SJSA1 (cell line): ENCODE measurements around the gene SS18L1. TPM values are rescaled to one million over a fixed set of nuclear protein-coding genes. Genes with fewer than 3 reads are reported as not detected.

Source experiments
- DNase-seq, 2 experiments: peaks; one replicate each; pipeline ENCODE4 v3.0.0-alpha.2; 2015 to 2020; ENCODE audit warnings: low spot score in 2 of 2, low read depth in 1 of 2
- H3K27ac ChIP-seq: fragments of 250-450 bp; sonication (Bioruptor Pico); 2 replicates; pipeline ENCODE4 v1.5.1; 2020; ENCODE audit warnings: mild to moderate bottlenecking, moderate library complexity
- H3K27me3 ChIP-seq: fragments of 250-450 bp; sonication (Bioruptor Pico); replicated peaks from 2 replicates; pipeline ENCODE4 v1.5.1; 2020; ENCODE audit warnings: mild to moderate bottlenecking, moderate library complexity
- H3K36me3 ChIP-seq: fragments of 250-450 bp; sonication (Bioruptor Pico); 2 replicates; pipeline ENCODE4 v1.5.1; 2020; ENCODE audit warnings: mild to moderate bottlenecking
- H3K4me1 ChIP-seq: fragments of 250-450 bp; sonication (Bioruptor Pico); replicated peaks from 2 replicates; pipeline ENCODE4 v1.6.1; 2021; ENCODE audit warnings: mild to moderate bottlenecking
- H3K4me3 ChIP-seq: fragments of 250-450 bp; sonication (Bioruptor Pico); 2 replicates; pipeline ENCODE4 v1.5.1; 2020; ENCODE audit warnings: mild to moderate bottlenecking
- H3K9me3 ChIP-seq: fragments of 250-450 bp; sonication (Bioruptor Pico); replicated peaks from 2 replicates; pipeline ENCODE4 v1.5.1; 2020; ENCODE audit warnings: mild to moderate bottlenecking
- total RNA-seq: library from RNA; depleted of rRNA; stranded (reverse); fragments of >200 nt; shearing (Covaris generic); gene quantifications from 2 replicates; pipeline ENCODE4 v1.2.3, GENCODE V29; 2014

The SS18L1 gene
- total RNA-seq, 1 experiment from 2014 or later = 14.2 TPM

DNA sequence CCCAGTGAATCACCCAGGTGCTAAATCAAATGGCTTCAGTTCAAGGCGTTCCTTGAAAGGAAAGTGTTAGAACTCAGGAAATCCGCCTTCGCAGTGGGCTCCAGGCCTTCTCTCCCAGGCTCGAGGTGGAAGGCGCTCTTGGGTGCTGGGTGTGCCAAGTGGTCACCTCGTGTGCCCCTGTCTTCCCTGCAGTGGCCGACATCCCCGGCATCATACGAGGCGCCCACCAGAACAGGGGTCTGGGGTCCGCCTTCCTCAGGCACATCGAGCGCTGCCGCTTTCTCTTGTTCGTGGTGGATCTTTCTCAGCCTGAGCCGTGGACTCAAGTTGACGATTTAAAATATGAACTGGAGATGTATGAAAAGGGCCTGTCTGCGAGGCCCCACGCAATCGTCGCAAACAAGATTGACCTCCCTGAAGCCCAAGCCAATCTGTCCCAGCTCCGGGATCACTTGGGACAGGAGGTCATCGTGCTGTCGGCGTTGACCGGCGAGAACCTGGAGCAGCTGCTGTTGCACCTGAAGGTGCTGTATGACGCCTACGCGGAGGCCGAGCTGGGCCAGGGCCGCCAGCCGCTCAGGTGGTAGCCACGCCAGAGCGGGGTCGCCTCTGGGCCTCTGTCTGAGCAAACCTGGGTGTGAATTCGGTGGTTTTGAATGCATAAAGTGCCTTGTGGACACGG lies 57.1 kb downstream of the SS18L1 start:
- no peak for DNase-seq
- Histone ChIP-seq H3K4me3 (no peak overlapping the region), H3K4me1 (no peaks in the 10 kb centered on the region), H3K36me3 (peaks cover 60% of the 10 kb centered on the region), H3K27me3 (no peaks in the 10 kb centered on the region), H3K9me3 (no peaks in the 10 kb centered on the region), H3K27ac (no peak overlapping the region)

DNA sequence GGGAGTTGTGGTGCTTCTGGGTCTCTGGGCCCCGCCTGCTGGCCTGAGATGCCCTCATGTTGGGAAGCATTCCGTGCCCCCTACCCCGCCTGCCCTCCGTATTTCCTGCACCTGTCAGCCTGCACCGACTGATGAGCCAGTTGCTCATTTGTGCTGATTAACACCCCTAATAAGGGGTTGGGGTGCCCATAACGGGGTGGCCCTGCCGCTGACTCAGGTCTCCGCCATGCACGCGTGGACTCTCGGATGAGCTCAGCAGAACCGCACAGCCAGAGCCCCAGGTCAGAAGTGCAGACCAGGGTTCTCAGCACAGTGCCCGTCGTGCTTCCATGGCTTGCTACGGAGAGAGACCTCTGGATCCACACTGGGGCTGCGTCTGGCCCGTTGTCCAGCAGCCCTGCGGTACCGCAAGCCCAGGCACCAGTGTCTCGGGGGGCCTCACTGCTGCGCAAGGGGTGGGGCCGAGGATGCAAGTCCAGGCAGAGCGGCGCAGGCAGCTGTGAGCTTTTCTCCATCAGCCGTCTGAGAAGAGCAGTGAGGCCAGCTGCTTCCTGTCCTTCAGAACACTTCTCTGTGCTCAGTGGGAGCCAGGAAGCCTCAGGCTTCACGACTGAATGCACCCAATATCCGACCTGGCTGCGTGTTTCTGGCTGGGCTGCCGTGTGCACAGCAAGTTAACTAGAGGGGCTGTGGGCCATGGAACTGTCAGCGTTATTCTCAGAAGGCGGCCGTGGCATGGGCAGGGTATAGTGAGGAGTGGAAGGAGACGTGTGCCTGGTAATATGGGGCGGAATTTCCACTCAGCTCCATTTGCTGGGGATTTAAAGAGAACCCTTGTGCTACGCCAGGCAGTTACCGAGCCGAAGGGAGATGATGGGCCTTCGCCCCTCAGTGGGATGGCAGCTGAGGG lies 57.9 kb downstream of the SS18L1 start:
- DNase-seq = no peak
- no peak overlapping the region for H3K27ac ChIP-seq

DNA sequence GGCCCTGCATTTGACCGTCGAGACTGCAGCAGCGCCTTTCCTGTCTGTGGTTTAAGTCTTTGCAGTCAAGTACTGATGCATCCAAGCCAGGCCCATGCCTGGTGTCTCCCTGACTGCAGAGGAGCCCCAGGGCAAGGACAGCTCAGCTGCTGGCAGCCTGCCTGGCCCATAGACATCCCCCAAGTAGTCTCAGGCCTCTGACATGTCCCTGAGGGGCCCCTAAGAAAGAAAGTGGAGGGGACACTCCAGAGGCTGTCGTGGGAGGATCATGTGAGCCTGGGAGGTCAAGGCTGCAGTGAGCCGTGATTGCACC lies 58.5 kb downstream of the SS18L1 start:
- H3K27me3 ChIP-seq = no peaks in the 10 kb centered on the region
- no peak for DNase-seq
- no peaks in the 10 kb centered on the region for H3K4me1 ChIP-seq
- no peak overlapping the region for H3K27ac ChIP-seq
- H3K4me3 ChIP-seq = no peak overlapping the region
- H3K36me3 ChIP-seq = peaks cover 55% of the 10 kb centered on the region
- H3K9me3 ChIP-seq = no peaks in the 10 kb centered on the region

More for the DNA sequence above, 57.9 kb downstream of the SS18L1 start:
- Histone ChIP-seq H3K4me3 (no peak overlapping the region), H3K27me3 (no peaks in the 10 kb centered on the region), H3K9me3 (no peaks in the 10 kb centered on the region), H3K4me1 (no peaks in the 10 kb centered on the region), H3K36me3 (peaks cover 57% of the 10 kb centered on the region)

DNA sequence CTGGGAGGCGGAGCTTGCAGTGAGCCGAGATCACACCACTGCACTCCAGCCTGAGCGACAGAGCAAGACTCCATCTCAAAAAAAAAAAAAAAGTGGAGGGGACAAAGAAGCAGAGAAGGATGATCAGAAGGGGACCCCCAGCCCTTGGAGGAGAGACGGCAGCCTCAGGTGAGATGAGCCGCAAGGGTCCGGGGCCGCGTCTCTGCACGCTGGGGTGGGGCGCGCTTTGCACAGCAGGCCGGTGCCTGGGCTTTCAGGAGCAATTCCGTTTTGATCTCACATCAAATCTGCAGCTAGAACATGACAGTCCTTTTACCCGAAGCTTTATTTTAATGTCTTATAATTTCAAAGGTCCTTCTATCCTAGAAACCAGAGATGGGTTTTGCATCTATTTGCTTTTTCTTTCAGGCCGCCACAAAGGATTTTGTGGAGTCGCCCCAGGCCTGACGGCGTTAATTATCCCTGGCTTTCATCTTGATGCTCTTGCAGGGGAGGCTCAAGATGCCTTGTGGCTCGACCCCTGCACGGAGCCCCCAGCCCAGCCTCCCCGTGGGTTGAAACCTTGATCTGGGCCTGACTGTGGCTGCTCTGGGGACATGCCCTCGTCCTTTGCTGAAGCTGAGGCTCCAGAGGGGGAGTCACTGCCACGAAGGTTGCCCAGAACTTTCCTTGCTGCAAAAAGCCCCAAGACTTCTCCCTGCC lies 59.3 kb downstream of the SS18L1 start:
- DNase-seq = no peak
- H3K36me3 ChIP-seq = peaks cover 52% of the 10 kb centered on the region
- H3K4me1 ChIP-seq = no peaks in the 10 kb centered on the region
- H3K27me3 ChIP-seq = no peaks in the 10 kb centered on the region
- no peaks in the 10 kb centered on the region for H3K9me3 ChIP-seq
- H3K4me3 ChIP-seq = no peak overlapping the region
- no peak overlapping the region for H3K27ac ChIP-seq

DNA sequence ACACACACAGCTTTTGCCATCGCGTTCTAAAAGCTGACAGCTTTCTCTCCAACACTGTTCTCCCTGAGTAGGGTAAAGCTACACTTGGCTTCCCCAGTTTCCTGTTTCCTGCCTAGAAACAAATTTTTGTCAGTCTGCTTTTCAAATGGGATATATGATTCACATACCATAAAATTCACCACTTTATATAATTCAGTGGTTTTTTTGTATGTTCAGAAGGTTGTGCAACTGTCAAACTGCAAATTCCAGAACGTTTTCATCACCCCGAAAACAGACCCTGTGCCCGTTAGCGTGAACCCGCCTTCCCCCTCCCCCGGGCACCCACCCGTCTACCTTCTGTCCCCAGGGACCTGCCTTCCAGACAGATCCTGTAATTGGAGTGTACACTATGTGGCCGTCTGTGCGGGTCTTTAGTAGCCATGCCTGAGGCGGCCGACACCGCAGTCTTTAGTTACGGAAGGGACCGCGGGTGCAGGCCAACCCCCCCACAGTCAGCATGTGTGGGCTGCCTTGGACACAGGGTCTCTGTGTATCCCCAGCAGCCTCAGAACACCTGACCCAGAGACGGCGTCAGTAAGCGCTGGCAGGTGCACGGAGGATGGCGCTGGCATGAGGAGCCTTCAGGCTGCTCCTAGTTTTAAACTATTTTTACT lies 59.9 kb downstream of the SS18L1 start:
- no peaks in the 10 kb centered on the region for H3K27me3 ChIP-seq
- H3K4me3 ChIP-seq = no peak overlapping the region
- H3K4me1 ChIP-seq = no peaks in the 10 kb centered on the region
- H3K36me3 ChIP-seq = peaks cover 45% of the 10 kb centered on the region
- H3K9me3 ChIP-seq = no peaks in the 10 kb centered on the region
- DNase-seq = no peak
- H3K27ac ChIP-seq = no peak overlapping the region

DNA sequence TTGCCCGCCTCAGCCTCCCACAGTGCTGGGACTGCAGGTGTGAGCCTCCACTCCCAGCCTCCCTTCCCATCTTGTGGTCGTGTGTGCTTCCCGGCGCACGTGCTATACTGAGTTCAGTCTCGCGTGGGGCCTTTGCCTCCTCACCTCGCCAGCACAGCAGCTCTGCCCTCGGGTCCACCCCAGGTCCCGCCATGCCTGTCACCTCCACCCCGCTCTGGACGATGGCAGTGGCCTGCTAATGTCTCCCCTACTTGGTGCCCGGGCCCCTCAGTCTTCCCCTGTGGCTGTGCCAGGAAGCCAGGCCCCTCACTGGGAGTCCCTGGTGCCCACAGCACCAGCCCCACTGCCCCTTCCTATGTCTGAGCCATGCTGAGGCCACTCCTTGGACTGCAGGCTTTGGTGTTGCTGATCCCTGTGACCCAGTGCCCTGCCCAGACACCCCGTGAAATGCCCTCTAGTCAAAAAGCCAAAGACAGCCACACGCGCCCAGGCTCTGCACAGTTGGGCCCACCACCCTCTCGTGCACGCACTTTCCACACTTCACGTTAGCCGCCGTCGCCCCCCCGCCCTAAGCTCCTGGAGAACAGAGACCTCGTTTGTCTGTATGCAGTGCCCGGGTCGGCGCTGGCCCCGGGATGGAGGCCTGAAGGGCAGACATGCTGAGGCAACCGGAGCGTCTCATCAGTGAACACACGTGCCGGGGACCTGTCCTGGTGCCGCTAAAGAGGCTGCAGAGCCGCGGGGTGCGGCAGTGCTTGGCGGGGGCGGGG lies 62.2 kb downstream of the SS18L1 start:
- H3K27ac ChIP-seq = no peak overlapping the region

DNA sequence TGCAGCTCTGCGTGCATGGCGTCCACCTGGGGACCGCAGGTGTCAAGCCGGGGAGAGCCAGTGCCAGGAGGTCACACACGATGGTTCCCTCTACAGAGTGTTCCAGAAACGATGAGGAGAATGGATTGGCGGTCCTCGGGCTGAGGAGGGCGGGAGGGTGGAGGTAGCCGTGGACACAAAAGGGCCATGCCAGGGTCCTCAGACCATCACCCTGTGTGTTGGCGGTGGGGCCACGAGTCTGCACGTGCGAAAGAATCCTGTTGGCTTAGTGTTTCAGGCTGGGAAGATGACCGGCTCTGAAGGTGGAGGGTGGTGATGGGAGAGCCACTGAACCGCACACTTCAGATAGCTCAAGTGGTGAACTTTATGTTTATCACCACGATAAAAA lies 62.8 kb downstream of the SS18L1 start:
- Histone ChIP-seq H3K36me3 (peaks cover 19% of the 10 kb centered on the region), H3K4me3 (no peak overlapping the region), H3K4me1 (no peaks in the 10 kb centered on the region), H3K27me3 (peaks cover 23% of the 10 kb centered on the region), H3K9me3 (no peaks in the 10 kb centered on the region), H3K27ac (no peak overlapping the region)
- no peak for DNase-seq

More for the DNA sequence above, 62.2 kb downstream of the SS18L1 start:
- DNase-seq = no peak
- Histone ChIP-seq H3K9me3 (no peaks in the 10 kb centered on the region), H3K27me3 (peaks cover 18% of the 10 kb centered on the region), H3K36me3 (peaks cover 25% of the 10 kb centered on the region), H3K4me1 (no peaks in the 10 kb centered on the region), H3K4me3 (no peak overlapping the region)

DNA sequence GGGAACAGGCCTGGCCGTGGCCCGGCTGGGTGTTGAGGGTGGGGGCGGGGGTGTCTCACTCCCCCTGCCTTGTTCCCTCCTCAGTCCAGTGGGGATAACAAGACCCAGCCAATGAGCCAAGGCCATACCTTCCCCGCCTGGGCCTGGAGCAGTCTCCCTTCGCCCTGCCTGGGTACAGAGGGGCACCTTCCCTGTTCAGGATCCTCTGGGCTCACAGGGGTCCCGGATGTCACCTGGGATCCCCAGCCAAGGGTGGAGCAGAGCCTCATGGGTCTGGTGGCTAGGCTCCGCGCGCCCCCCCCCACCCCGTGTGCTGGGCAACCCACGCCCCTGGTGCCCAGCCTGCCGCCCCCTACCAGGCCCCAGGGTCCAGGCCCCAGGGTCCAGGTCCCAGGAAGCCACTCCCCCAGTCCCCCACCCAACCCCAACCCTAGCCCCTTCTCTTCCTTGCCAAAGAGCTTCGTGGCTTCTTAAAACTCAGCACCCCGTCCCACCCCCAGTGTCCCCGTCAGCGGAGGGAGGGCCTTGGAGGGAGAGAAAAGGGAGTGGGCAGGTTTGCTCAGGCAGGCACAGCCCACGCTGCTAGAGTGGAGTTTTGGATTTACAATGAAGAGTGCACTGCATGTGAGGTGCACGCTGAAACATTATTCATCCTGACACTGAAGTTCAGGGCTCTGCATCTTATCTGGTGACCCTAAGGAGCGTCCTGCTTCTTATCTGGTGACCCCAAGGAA lies 64.7 kb downstream of the SS18L1 start:
- Histone ChIP-seq H3K9me3 (no peaks in the 10 kb centered on the region), H3K4me1 (no peaks in the 10 kb centered on the region), H3K4me3 (no peak overlapping the region), H3K36me3 (peaks cover 3% of the 10 kb centered on the region), H3K27me3 (peaks cover 33% of the 10 kb centered on the region), H3K27ac (no peak overlapping the region)
- no peak for DNase-seq

DNA sequence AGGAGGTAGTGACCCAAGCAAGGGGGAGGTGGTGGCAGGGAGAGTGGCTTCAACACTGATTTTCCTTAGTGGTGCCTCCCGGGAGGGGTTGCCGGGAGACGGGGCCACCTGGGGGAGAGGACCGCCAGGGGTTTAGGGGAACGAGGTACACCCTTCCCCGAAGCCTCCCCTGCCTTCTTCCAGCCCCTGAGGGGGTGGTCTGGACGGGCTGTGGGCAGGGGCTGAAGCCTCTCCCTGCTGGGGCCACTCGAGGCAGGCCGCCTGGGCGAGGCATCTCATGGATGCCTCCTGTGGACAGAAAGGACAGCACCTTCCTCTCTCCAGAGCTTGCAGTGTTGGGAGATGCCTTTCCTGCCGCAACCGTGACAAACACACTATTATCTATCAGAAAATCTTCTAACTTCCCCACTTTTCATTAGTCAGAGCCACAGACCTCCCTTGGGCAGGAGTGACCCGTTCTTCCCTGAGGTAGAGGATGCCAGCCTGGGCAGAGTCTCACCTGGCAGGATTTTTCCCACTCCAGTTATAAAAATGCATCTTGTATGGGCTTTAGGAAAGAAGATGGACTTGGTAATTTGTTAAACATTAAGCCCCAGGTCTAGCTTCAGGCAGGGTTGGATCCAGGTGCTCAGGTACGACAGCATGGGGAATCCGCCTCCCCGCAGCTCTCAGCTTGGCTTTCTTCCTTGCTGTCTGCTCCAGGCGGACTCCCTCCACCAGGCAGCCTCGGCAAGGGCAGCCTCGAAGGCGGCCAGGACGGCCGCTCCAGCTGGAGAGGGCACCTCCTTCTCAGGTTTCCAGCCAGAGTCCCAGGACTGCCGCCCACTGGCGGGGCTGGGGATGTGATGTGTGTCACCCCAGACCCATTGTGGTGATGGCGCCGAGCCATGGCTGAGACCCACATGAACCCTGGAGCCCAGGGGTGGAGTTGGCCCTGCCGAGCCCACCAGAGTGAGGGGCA lies 65.5 kb downstream of the SS18L1 start:
- no peak overlapping the region for H3K4me3 ChIP-seq
- H3K9me3 ChIP-seq = no peaks in the 10 kb centered on the region
- H3K4me1 ChIP-seq = no peaks in the 10 kb centered on the region
- no peaks in the 10 kb centered on the region; the same call in 1 of the 2 replicates for H3K36me3 ChIP-seq
- peaks cover 37% of the 10 kb centered on the region for H3K27me3 ChIP-seq
- DNase-seq = no peak
- no peak overlapping the region for H3K27ac ChIP-seq

DNA sequence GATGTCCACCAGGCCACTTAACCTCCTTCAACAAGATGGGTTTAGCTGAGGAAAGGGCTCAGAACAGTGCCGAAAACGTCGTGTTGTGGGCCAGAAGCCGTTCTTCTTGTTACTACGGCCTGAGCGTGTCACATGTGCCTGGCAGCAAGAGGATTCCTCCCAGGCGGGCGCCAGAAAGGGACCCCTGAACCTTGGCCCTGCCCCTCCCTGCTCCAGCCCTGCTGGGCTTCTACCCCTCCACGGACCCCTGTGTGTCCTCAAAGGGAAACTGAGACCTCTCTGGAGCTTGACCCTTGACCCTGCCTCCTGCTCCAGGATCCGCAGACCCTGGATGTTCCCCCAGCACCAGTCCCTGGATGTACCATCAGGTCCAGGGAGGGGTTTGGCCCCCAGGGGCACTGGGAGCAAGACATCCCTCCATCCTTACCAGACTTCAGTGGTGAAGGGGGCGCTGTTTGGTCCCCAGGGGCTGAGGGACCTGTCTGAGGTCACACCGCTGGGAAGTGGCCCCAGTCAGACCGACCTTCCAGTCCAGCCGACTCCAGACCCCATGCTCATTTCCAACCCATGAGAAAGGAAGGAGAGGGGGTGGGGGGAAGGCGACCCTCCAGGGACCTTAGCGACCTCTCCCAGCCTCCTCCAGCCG lies 66.4 kb downstream of the SS18L1 start:
- Histone ChIP-seq H3K27me3 (peaks cover 42% of the 10 kb centered on the region), H3K36me3 (no peaks in the 10 kb centered on the region; the same call in 1 of the 2 replicates), H3K4me3 (no peak overlapping the region), H3K4me1 (no peaks in the 10 kb centered on the region), H3K9me3 (no peaks in the 10 kb centered on the region), H3K27ac (no peak overlapping the region)
- DNase-seq = no peak

DNA sequence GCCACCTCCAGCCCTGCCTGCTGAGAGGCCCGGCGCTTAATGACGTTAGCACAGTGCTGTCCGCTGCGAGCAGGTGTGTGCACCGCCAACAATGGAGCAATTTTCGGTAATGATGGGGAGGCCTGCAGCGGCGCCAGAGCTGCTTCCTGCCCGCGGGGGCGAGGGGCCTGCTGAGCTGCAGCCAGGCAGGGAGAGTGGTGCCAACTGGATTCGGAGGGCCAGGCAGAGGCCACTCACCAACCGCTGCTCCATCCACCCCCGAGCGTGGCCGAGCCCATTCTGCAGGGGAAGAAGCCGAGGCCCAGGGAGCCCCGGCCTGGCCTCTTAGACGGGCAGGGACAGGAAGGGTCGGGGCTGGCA lies 66.9 kb downstream of the SS18L1 start:
- H3K36me3 ChIP-seq = no peaks in the 10 kb centered on the region; the same call in 1 of the 2 replicates
- H3K4me3 ChIP-seq = no peak overlapping the region
- H3K27me3 ChIP-seq = peaks cover 47% of the 10 kb centered on the region
- no peaks in the 10 kb centered on the region for H3K9me3 ChIP-seq
- no peaks in the 10 kb centered on the region for H3K4me1 ChIP-seq
- DNase-seq = no peak
- H3K27ac ChIP-seq = no peak overlapping the region
